GM10248 (cell line): Measurements from ENCODE around the gene RNF32.

ENCODE experiments used
- CTCF ChIA-PET: fragments of 300-600 bp; sonication (Branson Sonifier 250); formaldehyde crosslinking; extraction: SDS; loops from one replicate; lab custom pipeline; 2021; ENCODE audit warnings: antibody characterized with exemption; lab: Yijun Ruan, JAX
- POLR2A ChIA-PET: fragments of 350-650 bp; sonication (Branson Sonifier 250); formaldehyde crosslinking; extraction: SDS; loops from one replicate; lab custom pipeline; 2020; ENCODE audit warnings: antibody characterized with exemption; lab: Yijun Ruan, JAX
- DNase-seq: peaks from one replicate; pipeline ENCODE4 v3.0.0; 2012; ENCODE audit errors: extremely low spot score
- CTCF ChIP-seq: IDR thresholded peaks from 2 replicates; pipeline ENCODE4 v1.5.1; 2012; ENCODE audit warnings: mild to moderate bottlenecking, low read depth; ENCODE audit errors: extremely low read depth, missing control alignments, control extremely low read depth

The RNF32 gene

GRCh38 chr7:156656598-156656997 is 16.0 kb downstream of the RNF32 start:
- ChIA-PET CTCF (no interaction called here), POLR2A (no interaction called here)
- no peak for DNase-seq
- no peak for TF ChIP-seq CTCF

GRCh38 chr7:156657681-156658080 is 17.1 kb downstream of the RNF32 start:
- no peak for DNase-seq
- CTCF ChIA-PET = no interaction called here
- POLR2A ChIA-PET = no interaction called here
- TF ChIP-seq CTCF = no peak

- DNase-seq = no peak
- TF ChIP-seq CTCF = no peak
- ChIA-PET CTCF (no interaction called here), POLR2A (no interaction called here)
Measured at GRCh38 chr7:156659203-156659602, 18.6 kb downstream of the RNF32 start.

- no peak for DNase-seq
- ChIA-PET POLR2A (no interaction called here), CTCF (no interaction called here)
- no peak for TF ChIP-seq CTCF
Measured at GRCh38 chr7:156659961-156660360, 19.4 kb downstream of the RNF32 start.

GRCh38 chr7:156661637-156662036 is 21.1 kb downstream of the RNF32 start:
- POLR2A ChIA-PET = interaction anchor here (0.6 kb wide), 1 partner anchor 107 kb away, joined by 3 read pairs; no protein-coding TSS in a partner anchor
- no peak for DNase-seq
- TF ChIP-seq CTCF = no peak
- CTCF ChIA-PET = no interaction called here

GRCh38 chr7:156662277-156662676 is 21.7 kb downstream of the RNF32 start:
- CTCF ChIA-PET = no interaction called here
- no peak for TF ChIP-seq CTCF
- POLR2A ChIA-PET = no interaction called here
- DNase-seq = no peak

GRCh38 chr7:156665101-156665500 is 24.5 kb downstream of the RNF32 start:
- CTCF ChIA-PET = interaction anchor here (1.0 to 1.1 kb wide), 2 partner anchors 9 to 13 kb away, joined by 3 to 5 read pairs; no protein-coding TSS in a partner anchor
- POLR2A ChIA-PET = no interaction called here
- no peak for TF ChIP-seq CTCF
- no peak for DNase-seq
